SK-N-SH treated with all-trans-retinoic acid at 6 μM for 48 hours (cell line): ENCODE results near the gene CHD1.

Experiments
- ATAC-seq: fragments of 200-7000 bp; cut with Tn5 transposase; 3 replicates; pipeline ENCODE4 v1.9.1; 2020; ENCODE audit warnings: mild to moderate bottlenecking, moderate library complexity
- ARNTL ChIP-seq: fragments of 450-650 bp; formaldehyde crosslinking; IDR thresholded peaks from 2 replicates; pipeline ENCODE4 v1.5.0; 2020; ENCODE audit warnings: low read depth, mild to moderate bottlenecking, moderate library complexity, borderline replicate concordance
- CREB5 ChIP-seq: fragments of 250-450 bp; sonication (Bioruptor Pico); IDR thresholded peaks from 2 replicates; pipeline ENCODE4 v1.5.1; 2020; ENCODE audit warnings: low read depth, mild to moderate bottlenecking, moderate library complexity
- CSDC2 ChIP-seq: fragments of 250-450 bp; sonication (Bioruptor Pico); IDR thresholded peaks from 2 replicates; pipeline ENCODE4 v1.5.0; 2020; ENCODE audit warnings: mild to moderate bottlenecking, moderate library complexity
- ESRRG ChIP-seq: fragments of 250-450 bp; sonication (Bioruptor Pico); IDR thresholded peaks from 2 replicates; pipeline ENCODE4 v1.6.1; 2021; ENCODE audit warnings: mild to moderate bottlenecking
- ISL1 ChIP-seq: fragments of 250-450 bp; sonication (Bioruptor Pico); IDR thresholded peaks from 2 replicates; pipeline ENCODE4 v2.1.2; 2022; ENCODE audit warnings: mild to moderate bottlenecking, moderate library complexity
- OSR1 ChIP-seq: fragments of 250-450 bp; sonication (Bioruptor Pico); IDR thresholded peaks from 2 replicates; pipeline ENCODE4 v1.8.0; 2022; ENCODE audit warnings: moderate library complexity, mild to moderate bottlenecking, inconsistent platforms
- PATZ1 ChIP-seq: fragments of 250-450 bp; sonication (Bioruptor Pico); IDR thresholded peaks from 2 replicates; pipeline ENCODE4 v1.8.0; 2020; ENCODE audit warnings: mild to moderate bottlenecking, moderate library complexity, borderline replicate concordance
- POU6F1 ChIP-seq: fragments of 250-450 bp; sonication (Bioruptor Pico); IDR thresholded peaks from 2 replicates; pipeline ENCODE4 v1.8.0; 2021; ENCODE audit warnings: low read depth, mild to moderate bottlenecking, moderate library complexity, borderline replicate concordance
- PPARA ChIP-seq: fragments of 250-450 bp; sonication (Bioruptor Pico); IDR thresholded peaks from 2 replicates; pipeline ENCODE4 v1.5.0; 2020; ENCODE audit warnings: mild to moderate bottlenecking, borderline replicate concordance
- SNAI2 ChIP-seq: fragments of 250-450 bp; sonication (Bioruptor Pico); IDR thresholded peaks from 2 replicates; pipeline ENCODE4 v1.5.0; 2020; ENCODE audit warnings: mild to moderate bottlenecking, moderate library complexity
- TCF4 ChIP-seq: fragments of 250-450 bp; sonication (Bioruptor Pico); IDR thresholded peaks from 2 replicates; pipeline ENCODE4 v1.8.0; 2021; ENCODE audit warnings: mild to moderate bottlenecking, moderate library complexity, borderline replicate concordance
- TOX ChIP-seq: fragments of 250-450 bp; sonication (Bioruptor Pico); IDR thresholded peaks from 2 replicates; pipeline ENCODE4 v1.8.0; 2021; ENCODE audit warnings: mild to moderate bottlenecking, moderate library complexity, borderline replicate concordance
- TSHZ2 ChIP-seq: fragments of 250-450 bp; sonication (Bioruptor Pico); IDR thresholded peaks from 2 replicates; pipeline ENCODE4 v1.5.0; 2020; ENCODE audit warnings: mild to moderate bottlenecking, moderate library complexity
- ZC3H10 ChIP-seq: fragments of 250-450 bp; sonication (Bioruptor Pico); IDR thresholded peaks from 2 replicates; pipeline ENCODE4 v1.5.1; 2021; ENCODE audit warnings: mild to moderate bottlenecking, moderate library complexity
- ZFP30 ChIP-seq: fragments of 450-650 bp; formaldehyde crosslinking; IDR thresholded peaks from 2 replicates; pipeline ENCODE4 v1.5.0; 2022; ENCODE audit warnings: mild to moderate bottlenecking, moderate library complexity
- ZNF565 ChIP-seq: fragments of 450-650 bp; formaldehyde crosslinking; conservative IDR thresholded peaks from 2 replicates; pipeline ENCODE4 v1.5.0; 2020; ENCODE audit warnings: low read depth, mild to moderate bottlenecking, moderate library complexity
- ZNF70 ChIP-seq: fragments of 450-650 bp; formaldehyde crosslinking; IDR thresholded peaks from 2 replicates; pipeline ENCODE4 v1.5.0; 2020; ENCODE audit warnings: mild to moderate bottlenecking, moderate library complexity
- ZNF8 ChIP-seq: fragments of 450-650 bp; formaldehyde crosslinking; IDR thresholded peaks from 2 replicates; pipeline ENCODE4 v1.5.0; 2020; ENCODE audit warnings: mild to moderate bottlenecking, moderate library complexity

The CHD1 gene

GRCh38 chr5:98936948-98937715 is 8.3 kb upstream of the CHD1 start (continued):
- TF ChIP-seq CREB5 (CRISPR knock-in tag) (no peak), TCF4 (CRISPR knock-in tag) (no peak), POU6F1 (CRISPR knock-in tag) (no peak)

- no peak for ATAC-seq
- TF ChIP-seq ZFP30 (CRISPR knock-in tag), result no peak
- TF ChIP-seq ZNF8, result no peak
- no peak for TF ChIP-seq CSDC2 (CRISPR knock-in tag)
- no peak for TF ChIP-seq PPARA
- TF ChIP-seq TOX (CRISPR knock-in tag), result no peak
- no peak for TF ChIP-seq OSR1
- no peak for TF ChIP-seq ZC3H10 (CRISPR knock-in tag)
- TF ChIP-seq PATZ1 (CRISPR knock-in tag), result no peak
- no peak for TF ChIP-seq ARNTL (CRISPR knock-in tag)
These were observed 6.4 kb upstream of the CHD1 start for GRCh38 chr5:98935206-98935605.

GRCh38 chr5:98934546-98934945 is 5.7 kb upstream of the CHD1 start:
- no peak for TF ChIP-seq ESRRG
- no peak for ATAC-seq

- TF ChIP-seq TOX (CRISPR knock-in tag), result no peak
- no peak for ATAC-seq
These were observed 4.8 kb upstream of the CHD1 start for GRCh38 chr5:98933445-98934072.

GRCh38 chr5:98930972-98931762 is 2.4 kb upstream of the CHD1 start:
- ATAC-seq, result no peak
- TF ChIP-seq POU6F1 (CRISPR knock-in tag) (no peak), PPARA (no peak), ZNF8 (no peak), ISL1 (CRISPR knock-in tag) (no peak), ARNTL (CRISPR knock-in tag) (no peak), SNAI2 (CRISPR knock-in tag) (no peak), CSDC2 (CRISPR knock-in tag) (no peak), ZNF70 (CRISPR knock-in tag) (no peak), ZNF565 (CRISPR knock-in tag) (no peak), TSHZ2 (CRISPR knock-in tag) (no peak), TOX (CRISPR knock-in tag) (no peak), OSR1 (no peak), TCF4 (CRISPR knock-in tag) (no peak)
